GM18861 (cell line): ENCODE data around the gene TPO.
"Not testable (repeated sequence)": the region's sequence is repeated elsewhere in the genome, so short reads cannot be mapped to it uniquely, and the experiment has no call there.

ENCODE experiments used
- ATAC-seq: cut with Tn5 transposase; IDR thresholded peaks from one replicate; pipeline ENCODE4 v1.9.1; 2021; ENCODE audit not compliant: unreplicated experiment

Gene TPO

DNA sequence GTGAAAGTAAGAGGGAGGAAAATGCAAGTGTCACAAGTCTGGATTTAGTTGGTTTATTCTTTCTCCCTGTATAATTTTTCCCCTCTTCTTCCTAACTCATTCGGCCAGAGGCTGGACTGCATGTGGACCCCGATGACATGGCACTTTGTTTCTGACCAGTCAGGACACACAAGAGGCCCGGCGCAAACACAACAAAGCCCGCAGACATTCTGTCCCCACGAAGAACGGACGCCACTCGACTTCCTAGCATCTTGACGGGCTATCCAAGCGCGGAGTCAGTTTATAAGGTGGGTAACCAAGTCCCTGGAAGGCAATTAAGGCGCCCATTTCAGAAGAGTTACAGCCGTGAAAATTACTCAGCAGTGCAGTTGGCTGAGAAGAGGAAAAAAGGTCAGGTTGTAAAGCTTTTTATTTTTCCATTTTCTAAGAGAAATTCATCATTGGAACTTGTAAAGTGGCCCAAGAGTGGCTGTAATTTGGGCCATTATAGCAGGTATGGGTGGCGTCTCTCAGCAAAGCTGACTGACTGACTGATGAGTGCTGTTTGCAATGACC, at the start of gene TPO:
Gene TPO, plus strand, starts transcription at position 308 of the 555 bp plus-strand sequence. CDS start 946 bp downstream, outside the sequence.
- no peak for ATAC-seq

DNA sequence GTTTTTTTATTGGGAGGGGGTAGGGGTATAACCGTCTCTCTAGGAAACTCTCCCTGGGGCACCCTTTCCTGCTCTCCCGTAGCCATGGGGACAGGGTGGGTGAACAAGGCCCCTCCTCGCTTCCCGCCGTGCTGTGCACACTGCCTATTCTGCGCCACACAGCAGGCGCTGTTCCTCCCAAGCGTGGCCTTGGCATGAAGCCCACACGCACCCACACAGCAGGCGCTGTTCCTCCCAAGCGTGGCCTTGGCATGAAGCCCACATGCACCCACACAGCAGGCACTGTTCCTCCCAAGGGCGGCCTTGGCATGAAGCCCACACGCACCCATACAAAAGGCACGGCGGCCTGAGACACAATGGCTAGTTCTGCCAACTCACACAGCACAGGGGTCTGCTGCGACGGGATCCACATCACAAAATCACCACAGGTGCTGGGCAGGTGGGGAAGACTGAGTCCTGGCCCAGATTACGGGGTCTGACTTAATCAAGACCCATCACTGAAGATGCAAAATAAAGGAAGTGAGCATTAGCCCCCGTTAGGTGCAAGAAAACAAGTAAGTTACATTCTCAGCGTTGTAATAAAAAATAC, 46.6 kb upstream of the TPO start:
- ATAC-seq: no peak

DNA sequence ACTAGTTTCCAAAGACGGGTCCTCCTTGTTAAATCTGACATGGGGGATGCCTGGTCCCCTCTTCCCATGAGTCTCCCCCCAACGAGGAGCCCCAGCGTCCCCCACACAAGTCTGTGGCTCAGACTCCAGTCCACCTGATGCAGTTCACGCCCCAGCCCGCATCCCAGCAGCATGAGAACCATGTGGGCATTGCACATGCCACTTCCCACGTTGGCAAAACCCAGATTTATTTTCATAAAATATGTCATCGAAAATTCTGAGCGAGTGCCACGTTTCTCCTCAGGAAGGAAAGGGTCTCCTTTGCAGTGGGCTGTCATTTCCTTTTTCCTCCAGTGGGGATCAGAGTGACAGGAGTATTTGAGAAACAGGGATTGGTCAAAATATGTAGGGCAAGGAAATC, 45.7 kb upstream of the TPO start:
- ATAC-seq: no peak

DNA sequence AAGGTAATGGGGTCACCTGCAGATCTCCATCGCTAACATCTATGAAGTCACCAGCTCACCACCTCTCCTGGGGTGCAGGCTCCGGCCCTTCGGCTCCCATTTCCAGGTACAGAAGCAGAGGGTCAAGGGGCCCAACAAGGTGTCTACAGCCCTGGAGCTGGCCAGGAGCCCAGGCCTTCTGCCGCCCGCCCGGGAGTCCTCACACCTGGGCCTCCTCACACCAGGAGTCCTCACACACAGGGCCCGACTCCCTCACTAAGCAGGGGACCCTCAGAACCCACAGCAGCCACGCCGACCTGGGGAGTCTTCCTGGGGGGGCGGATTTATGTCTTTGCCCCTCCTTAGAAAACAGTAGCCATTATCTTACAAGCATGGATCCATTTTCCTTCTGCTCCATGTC, 43.4 kb upstream of the TPO start:
- ATAC-seq: no peak

DNA sequence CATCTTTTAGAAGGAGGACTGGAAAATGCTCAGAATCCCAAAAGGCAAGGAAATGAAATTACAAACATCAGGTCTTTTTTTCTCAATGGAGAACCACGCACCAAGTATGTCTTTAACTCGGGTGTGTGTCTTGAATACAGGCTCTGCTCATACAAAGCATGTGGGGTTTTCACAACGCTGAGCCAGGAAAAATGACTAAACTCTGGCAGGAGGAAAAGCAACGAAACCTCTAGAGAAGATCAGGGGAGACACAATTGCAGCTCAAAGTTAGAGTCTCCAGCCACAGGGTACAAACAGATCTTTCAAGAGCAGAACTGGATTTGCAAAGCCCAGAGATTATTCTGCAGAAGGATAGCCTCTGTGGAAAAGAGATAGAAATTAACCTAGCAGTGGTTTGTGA, 42.8 kb upstream of the TPO start:
- no peak for ATAC-seq

DNA sequence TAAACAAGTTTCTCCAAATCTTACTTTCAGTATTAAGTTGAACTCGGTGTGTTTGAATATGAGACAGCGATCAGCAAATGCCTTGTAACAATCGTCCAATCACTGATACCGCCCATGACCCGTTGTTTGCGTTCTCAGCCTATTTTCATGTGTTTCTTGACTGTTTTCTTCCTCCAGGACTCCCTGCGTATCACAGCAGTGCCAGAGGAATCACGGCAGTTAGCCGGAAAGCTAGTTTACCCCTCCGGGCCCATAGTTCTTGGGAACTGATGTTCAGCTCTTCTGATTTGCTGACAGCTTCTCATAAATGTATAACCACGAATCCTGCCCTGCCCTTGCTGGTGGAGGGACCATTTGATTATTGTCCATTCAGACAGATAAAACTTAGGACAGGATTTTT, 42.2 kb upstream of the TPO start:
- ATAC-seq: no peak

DNA sequence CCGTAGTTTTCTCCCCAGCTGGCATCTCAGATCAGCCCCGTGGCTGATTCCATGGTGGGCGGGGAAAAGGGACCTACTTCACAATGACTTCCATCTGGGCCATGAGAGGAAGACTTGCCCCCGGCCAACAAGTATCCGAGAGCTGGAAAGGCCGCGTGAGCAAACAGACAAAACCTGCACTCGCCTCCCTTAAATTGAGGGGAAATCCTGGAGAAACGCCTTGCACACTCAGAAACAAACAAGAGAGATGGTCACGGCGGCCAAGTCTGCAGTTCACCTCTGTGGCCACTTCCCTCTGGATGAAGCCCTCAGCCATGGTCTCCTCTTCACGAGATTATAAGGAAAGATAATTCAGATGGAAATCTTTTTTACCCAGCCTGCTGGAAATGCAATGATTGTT, 39.4 kb upstream of the TPO start:
- no peak for ATAC-seq

DNA sequence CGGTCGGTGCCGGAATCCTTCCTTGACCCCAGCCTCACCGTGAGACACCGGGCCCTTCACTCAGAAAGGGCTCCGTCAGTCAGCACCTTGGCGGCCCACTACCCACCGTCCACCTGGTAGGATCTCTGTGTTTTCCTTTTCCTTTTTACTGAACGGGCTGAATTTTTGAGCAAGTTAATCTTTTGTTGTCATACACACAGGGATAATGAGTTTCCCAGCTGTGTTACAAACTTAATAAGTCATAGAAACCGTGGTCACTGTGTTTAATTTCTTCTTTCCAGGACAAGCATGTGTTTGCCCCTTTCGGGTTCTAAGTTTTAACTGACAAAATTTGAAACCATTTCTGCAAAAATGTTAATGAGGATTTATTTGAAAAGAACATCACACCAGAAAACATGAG, 39.0 kb upstream of the TPO start:
- ATAC-seq: no peak

DNA sequence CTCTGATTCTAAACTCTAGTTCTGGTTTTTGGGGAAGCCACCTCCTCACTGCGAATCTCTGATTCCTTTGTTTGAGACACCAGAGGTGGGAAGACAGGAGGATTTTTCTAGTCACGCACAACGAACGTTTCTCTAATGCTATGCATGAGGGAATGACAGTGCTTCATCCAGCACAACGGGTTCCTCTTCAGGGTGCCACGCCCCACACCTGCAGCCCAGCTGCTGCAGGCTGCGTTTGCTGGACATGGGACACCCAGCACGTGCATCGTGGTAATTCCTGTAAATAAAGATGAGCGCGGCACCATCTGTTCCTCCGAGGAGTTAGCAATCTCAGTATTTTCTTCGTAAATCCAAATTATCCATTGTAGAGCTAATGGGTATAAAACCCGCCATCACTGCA, 37.5 kb upstream of the TPO start:
- ATAC-seq: no peak

DNA sequence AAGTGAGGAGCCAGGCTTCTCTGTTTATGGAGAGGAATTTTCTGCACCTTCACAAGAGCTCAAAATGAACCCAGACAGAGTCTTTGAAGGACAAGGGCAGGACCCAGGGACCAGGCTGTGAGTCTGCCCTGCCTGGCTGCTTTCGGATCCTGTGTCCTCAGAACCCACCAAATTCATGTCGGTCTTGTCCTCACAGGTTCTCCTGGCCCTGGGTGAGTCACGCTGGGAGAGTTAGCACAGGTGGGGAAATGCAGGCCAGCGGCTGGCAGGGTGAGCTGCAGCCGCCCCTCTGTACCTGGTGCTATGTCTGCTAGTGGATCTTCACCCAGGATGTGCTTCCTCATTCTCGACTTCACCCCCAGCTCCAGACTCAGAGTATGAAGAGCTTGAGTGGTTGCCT, 35.8 kb upstream of the TPO start:
- ATAC-seq: no peak

DNA sequence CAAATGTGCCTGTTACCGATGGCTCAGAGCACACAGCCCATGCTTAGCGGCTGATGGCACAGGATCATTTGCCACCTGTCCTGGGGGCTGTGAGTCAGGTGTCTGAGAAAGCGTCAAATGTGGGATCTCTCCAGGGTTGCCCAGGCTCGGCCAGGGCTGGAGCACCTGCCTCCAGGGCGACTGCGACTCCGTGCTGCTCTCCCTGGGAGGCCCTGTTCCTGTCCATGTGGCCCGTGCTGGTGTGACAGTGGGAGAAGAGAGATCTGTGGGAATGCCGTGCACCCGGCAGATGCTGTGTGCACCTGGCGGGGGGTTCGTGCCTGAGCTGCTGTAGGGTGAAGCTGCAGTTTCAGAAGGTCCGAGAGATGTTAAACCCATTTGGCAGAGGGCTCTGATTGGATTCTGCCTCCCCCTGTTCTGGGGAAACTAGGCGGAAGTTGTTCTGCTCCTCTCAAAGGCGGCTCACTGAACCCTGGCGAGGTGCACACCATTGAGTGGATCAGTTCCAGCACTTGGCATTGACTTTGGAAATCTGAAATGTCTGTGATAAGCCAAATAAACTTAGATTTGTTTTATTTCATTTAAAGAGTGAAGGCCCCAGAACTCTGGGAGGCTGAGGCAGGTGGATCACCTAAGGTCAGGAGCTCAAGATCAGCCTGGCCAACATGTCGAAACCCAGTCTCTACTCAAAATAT, 34.7 kb upstream of the TPO start:
- ATAC-seq: no peak

DNA sequence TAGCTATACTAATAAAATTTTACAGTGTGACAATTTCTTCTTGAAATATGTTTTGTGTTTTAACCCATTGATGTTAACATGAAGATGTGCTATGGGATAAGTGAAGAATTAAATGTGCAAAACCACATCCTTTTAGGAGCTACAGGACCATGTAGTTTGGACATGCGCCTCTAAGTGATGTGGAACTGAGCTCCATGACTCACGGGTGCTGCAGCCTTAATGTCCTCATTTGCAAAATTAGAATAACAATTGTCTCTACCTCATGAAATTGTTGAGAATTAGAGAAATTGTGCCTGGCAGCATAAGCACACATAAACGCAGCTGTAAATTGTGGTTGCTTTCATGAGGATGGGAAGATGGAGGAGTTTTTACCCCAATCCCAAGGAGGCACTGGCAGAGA, 31.6 kb upstream of the TPO start:
- ATAC-seq: no peak

DNA sequence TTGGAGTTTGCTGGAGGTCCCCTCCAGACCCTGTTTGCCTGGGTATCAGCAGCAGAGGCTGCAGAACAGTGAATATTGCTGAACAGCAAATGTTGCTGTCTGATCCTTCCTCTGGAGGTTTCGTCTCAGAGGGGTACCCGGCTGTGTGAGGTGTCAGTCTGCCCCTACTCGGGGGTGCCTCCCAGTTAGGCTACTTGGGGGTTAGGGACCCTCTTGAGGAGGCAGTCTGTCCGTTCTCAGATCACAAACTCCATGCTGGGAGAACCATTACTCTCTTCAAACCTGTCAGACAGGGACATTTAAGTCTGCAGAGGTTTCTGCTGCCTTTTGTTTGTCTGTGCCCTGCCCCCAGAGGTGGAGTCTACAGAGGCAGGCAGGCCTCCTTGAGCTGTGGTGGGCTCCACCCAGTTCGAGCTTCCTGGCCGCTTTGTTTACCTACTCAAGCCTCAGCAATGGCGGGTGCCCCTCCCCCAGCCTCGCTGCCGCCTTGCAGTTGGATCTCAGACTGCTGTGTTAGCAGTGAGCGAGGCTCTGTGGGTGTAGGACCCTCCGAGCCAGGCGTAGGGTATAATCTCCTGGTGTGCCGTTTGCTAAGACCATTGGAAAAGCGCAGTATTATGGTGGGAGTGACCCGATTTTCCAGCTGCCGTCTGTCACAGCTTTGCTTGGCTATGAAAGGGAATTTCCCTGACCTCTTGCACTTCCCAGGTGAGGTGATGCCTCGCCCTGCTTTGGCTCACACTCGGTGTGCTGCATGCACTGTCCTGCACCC, 25.1 kb upstream of the TPO start:
- not testable (repeated sequence) for ATAC-seq

DNA sequence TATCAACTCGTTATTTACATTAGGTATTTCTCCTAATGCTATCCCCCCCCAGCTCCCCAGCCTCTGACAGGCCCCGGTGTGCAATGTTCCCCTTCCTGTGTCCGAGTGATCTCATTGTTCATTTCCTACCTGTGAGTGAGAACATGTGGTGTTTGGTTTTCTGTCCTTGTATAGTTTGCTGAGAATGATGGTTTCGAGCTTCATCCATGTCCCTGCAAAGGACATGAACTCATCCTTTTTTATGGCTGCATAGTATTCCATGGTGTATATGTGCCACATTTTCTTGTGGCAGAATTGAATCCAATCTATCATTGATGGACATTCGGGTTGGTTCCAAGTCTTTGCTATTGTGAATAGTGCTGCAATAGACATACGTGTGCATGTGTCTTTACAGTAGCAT, 23.1 kb upstream of the TPO start:
- not testable (repeated sequence) for ATAC-seq

DNA sequence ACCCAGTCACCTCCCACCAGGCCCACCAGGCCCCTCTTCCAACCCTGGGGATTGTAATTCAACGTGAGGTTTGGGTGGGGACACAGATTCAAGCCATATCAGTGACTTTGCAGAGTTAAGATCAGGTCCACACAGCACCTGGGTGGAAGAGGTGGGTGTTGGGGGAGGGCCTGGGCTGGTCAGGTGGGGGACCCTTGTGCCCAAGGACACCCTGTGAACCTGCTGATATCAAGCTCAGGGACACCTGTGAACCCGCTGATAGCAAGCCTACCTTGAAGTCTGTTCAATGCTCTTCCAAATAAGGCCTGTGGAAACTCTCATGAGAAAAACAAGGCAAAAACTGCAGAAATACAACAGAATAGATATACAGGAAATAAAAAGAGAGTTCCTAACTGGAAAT, 19.9 kb upstream of the TPO start:
- no peak for ATAC-seq

DNA sequence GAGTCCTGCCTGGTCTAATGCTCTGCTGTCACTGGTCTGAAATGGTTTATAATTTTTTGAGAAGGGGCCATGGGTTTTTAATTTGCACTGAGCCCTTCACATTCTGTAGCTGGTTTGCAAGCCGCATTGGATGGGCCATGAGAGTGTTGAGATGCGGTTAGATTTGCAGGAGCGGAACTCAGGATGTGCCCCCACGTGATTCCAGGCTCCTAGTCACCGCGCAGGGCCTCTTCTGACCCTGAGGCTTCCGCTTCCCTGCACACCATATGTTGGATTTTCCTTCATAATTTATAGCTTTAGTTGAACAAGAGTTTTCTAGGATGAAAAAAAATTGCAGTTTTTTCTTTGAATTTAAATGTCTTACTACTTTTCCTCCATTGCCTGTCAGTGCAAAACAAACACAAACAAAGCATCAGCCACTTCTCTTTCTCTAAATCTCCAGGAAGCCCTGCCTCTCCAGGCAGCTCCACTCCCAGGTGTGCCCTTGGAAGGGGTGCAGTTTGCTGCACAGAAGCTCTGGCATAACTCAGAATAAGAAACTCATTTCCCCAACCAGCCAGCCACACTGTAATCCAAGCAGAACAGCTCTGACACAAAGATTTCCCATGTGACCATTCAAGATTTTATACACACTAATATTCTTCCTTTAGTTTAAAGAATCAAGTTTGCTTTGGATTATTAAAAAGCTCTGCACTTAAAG, 18.4 kb upstream of the TPO start:
- ATAC-seq: no peak

DNA sequence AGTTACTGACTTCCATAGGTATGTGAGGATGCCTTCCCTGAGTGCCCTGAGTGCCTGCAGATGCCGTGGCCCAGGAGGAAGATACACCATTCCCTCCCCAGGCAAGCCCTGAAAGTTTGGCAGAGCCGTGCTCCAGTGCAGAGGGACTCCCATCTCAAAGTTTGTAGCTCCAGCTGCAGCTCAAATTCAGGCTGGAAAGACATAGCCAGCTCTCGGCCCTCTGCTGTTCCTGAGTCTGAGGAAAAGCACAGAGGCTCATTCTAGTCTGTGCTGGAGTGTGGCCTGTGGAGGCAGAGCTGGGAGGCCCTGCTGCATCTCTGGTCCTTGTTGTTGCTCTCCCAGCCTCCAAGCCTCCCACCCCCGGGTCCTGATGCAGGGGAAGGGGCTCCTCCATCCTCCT, 15.9 kb upstream of the TPO start:
- no peak for ATAC-seq

DNA sequence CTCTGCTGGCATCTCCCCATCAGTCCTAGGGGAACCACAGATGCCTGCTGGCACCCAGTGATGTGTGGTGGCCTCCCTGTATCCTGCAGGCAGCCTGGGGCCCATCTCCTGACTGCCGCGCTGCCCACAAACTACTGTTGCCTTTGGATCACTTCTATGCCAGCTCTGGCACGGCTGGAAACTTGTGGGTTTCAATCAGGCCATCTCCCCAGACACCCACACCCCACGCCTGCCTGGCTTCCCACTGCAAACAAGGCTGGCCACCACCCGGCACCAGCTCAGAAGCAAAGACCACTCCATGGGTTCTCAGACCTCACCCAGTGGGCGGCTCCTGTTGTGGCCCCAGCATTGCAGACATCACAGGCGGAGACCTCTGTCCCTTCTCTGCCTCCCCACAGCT, 15.1 kb upstream of the TPO start:
- ATAC-seq: no peak

DNA sequence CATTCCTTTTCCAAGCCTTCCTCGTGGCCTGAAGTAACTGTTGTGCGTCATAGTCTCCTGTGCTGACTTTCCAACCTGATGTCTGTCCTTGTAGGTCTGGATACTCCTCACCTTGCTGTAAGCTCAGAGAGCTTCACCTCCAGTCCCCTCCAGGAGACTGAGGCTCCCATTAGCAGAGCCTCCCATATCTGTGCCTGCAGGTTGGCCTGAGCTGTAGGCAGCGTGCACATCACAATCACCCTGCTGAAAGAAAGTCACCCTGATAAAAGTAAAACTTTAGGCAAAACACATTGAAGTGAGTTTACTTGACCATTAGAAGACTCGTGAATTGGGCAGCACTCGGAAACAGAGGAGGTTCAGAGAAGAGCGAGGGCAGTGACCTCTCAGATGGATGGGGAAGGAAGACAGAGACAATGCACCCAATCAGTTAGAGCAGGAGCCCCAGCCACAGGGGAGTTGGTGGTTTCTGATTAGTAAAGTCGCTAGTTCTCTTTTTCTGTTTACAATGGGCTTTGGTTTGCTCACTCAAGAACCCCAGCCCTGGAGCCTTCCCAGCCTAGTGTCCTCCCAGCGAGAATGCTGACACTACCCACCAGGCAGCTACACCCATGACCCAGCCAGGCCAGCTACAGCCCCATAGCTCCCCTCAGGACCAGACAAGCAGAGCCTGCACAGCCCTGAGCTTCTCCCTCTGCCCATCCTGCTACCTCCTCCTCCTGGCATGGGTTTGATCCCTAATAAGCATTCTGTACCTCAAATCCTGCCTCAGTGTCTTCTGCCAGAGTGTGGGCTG, 12.1 kb upstream of the TPO start:
- ATAC-seq: no peak

DNA sequence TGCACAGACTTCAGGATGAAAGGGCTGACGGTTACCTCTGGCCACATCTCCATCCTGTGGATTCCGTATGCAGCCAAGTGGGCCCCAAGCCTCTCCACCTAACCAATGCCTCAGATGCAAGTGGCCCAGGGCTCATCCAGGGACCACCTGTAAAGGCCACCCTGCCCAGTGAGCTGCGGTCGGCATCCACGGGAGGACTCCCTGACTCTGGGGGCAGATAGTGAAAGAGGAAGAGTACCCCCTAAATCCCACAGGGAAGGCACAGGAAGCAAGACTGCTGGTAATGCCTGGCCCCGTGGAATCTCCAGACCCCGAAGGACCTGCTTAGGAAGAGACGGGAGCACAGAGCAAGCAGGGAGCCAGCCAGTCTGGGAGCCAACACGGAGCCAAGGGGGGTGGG, 11.2 kb upstream of the TPO start:
- no peak for ATAC-seq

DNA sequence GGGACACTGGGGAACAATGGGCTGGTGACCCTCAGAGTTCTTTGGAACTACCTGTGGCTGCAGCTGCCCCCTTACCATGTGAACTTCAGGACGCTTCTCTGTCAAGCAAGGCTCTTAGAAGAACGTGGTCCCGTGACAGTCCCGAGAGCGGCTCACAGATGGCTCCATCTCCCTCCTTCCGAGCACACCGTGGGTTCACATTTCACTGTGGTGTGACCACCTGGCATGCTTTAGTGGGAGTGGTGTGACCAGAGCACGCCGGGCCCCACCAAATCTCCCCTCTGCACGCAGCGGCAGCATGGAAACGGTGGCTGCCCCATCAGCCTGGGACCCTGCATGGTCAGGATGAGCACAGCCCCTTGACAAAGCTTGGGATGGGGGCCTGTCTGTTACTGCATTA, 9.7 kb upstream of the TPO start:
- no peak for ATAC-seq
